ENCODE results near the gene SLC25A25. TPM values are rescaled to one million over a fixed set of nuclear protein-coding genes. Genes with fewer than 3 reads are reported as not detected.

Gene SLC25A25
- total and polyA plus RNA-seq, 10 of the 15 experiments (the other 5 are each of a cell fraction or from before 2014, with no cell fraction given): 0.04 to 17.1 (median 12.4) TPM; not detected in 1

DNA sequence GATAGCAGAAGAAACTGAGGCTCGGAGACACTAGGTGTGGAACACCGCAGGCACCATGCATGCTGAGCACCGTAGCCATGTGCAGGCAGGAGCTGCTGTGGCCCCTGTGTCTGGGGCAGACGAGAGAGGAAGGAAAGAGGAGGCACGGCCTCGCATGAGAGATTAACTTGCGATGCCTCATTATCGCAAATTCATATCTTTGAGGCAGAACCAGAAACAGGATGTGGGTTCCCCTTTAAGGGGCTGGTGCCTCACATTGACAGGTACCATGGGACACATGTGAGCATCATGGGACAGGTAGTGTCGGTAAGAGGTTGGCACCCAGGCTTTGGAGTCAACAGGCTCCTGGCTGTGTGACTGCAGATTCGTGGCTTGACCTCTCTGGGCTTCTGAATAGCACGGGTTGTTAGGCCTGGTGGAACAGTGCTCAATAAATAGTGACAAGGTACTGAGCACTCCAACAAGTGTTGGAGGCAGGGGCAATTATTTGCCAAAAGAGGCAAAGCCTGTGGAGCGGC, 41.7 kb upstream of the SLC25A25 start (continued):
- TF ChIP-seq GABPA (IDR thresholded peaks at IDR 0.05; ENCODE audit: low read depth): no peak
- peak; percentile 61 for TF ChIP-seq RAD51 (IDR thresholded peaks at IDR 0.05)
- TF ChIP-seq CREB1 (IDR thresholded peaks at IDR 0.05; ENCODE audit: low read depth): no peak
- TF ChIP-seq IRF4 (IDR thresholded peaks at IDR 0.05; ENCODE audit: low read depth, low read length): no peak
- no peak for TF ChIP-seq TBL1XR1 (IDR thresholded peaks at IDR 0.05; ENCODE audit: low read depth, low read length)
- no peak for TF ChIP-seq TAF1 (IDR thresholded peaks at IDR 0.05; ENCODE audit: borderline replicate concordance, low read depth, low read length)
- no peak for TF ChIP-seq RAD21 (IDR thresholded peaks at IDR 0.05; ENCODE audit: insufficient read depth, low read depth, low read length)
- no peak for TF ChIP-seq SIX5 (IDR thresholded peaks at IDR 0.05; ENCODE audit: low read depth, low read length, severe bottlenecking)
- no peak for TF ChIP-seq CEBPB (IDR thresholded peaks at IDR 0.05; ENCODE audit: borderline replicate concordance in 1 of 2, low read depth in 2 of 2, low read length in 2 of 2)

DNA sequence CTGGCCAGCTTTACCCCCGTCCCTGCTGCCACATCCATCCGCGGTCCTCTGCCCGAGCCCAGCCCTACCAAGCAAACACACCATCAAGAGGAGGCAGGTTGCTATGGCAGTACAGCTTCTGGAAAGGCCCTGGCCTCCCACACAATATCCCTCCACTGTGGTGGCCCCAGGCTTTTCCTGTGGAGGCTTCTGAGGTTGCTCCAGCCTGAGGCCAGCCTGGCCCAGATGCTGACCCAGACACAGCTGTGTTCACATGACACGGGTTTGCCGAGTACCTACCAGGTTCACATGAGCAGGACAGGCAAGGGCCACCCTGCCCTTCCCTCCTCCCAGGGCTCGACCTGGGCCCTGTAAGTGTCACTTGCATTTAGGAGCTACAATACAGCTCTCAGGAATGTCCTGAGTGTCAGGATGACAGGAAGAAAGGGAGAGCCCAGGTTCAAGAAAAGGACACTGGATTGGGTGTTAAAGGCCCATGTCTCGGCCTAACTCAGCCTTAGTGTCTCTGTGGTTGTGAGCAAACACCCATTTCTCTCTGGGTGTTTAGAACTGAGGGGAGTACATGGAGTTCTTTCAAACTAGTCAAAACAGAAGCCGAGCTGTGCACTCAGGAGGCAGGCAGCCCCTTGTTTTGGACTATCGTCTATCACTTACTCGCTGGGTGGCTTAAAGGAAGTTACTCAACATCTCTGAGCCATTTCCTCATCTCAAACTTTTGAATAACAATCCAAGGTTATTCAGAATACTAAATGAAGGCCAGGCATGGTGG, 41.1 kb upstream of the SLC25A25 start:
- H3K4me3 ChIP-seq: no peak overlapping the region
- peak overlapping the region; percentile 55 for H3K27ac ChIP-seq (ENCODE audit: control insufficient read depth, insufficient read depth)
- H3K4me2 ChIP-seq (ENCODE audit: control insufficient read depth, insufficient read depth): peak overlapping the region; percentile 88
- H3K79me2 ChIP-seq (ENCODE audit: control insufficient read depth, insufficient read depth, low read length): no peaks in the 10 kb centered on the region
- H3K9ac ChIP-seq (ENCODE audit: control insufficient read depth, insufficient read depth, low read length): peak overlapping the region; percentile 40
- no peaks in the 10 kb centered on the region for H3K27me3 ChIP-seq (replicated peaks in 1 of 2; ENCODE audit: control insufficient read depth in 2 of 2, insufficient read depth in 2 of 2, low read length in 1 of 2)
- ATAC-seq: peak; percentile 38
- no peaks in the 10 kb centered on the region; the same call in 2 of the 3 replicates for H3K9me3 ChIP-seq (replicated peaks; ENCODE audit: control insufficient read depth, insufficient read depth, low read length)
- intact Hi-C loops (cut with micrococcal nuclease; ENCODE audit: unreplicated experiment): no loop called here
- H2AFZ ChIP-seq (ENCODE audit: control insufficient read depth, low read depth, low read length): peak overlapping the region; percentile 3
- ChIA-PET POLR2A (interaction anchor here (0.8 to 2.7 kb wide), 2 partner anchors 43 to 46 kb away, joined by 3 to 9 read pairs; partner anchors contain the start of gene EEIG1), RAD21 (ENCODE audit: unreplicated experiment) (interaction anchor here (1.0 to 4.0 kb wide), 5 partner anchors 8 to 73 kb away, joined by 3 to 28 read pairs (median 3); no protein-coding TSS in a partner anchor), CTCF (interaction anchor here (0.7 to 16.0 kb wide), 11 partner anchors 8 to 98 kb away, joined by 3 to 332 read pairs (median 6); no protein-coding TSS in a partner anchor), SMC1A (ENCODE audit: uncharacterized antibody, unreplicated experiment) (interaction anchor here (0.7 to 3.0 kb wide), 8 partner anchors 10 to 84 kb away, joined by 3 to 14 read pairs (median 4); no protein-coding TSS in a partner anchor)
- no peaks in the 10 kb centered on the region for H3K36me3 ChIP-seq (ENCODE audit: control insufficient read depth in 2 of 2, insufficient read depth in 2 of 2, low read length in 1 of 2)
- H4K20me1 ChIP-seq (ENCODE audit: control insufficient read depth, insufficient read depth): no peaks in the 10 kb centered on the region
- no peak for FAIRE-seq
- no peak for DNase-seq (ENCODE audit: low read depth, low spot score)
- WGBS (ENCODE audit: insufficient coverage, insufficient replicate concordance, low lambda C conversion rate, missing lambda C conversion rate): 25% methylated on average over 11 of the region's 11 CpGs
- H3K4me1 ChIP-seq (ENCODE audit: control insufficient read depth, insufficient read depth, low read length): peaks cover 59% of the 10 kb centered on the region
- in situ Hi-C loops (cut with MboI): no loop called here
- TF ChIP-seq CHD4 (IDR thresholded peaks at IDR 0.05) (peak; percentile 88; the same call in 1 of the 2 replicates), CBFB (IDR thresholded peaks at IDR 0.05; ENCODE audit: low read depth) (0 out of 2 replicates have a peak, but pooled peaks have one; percentile 19), TCF3 (IDR thresholded peaks at IDR 0.05; ENCODE audit: borderline replicate concordance, insufficient read depth, low read depth, low read length) (peak; percentile 10; the same call in 1 of the 2 replicates), IKZF1 (conservative IDR thresholded peaks at IDR 0.05) (0 out of 2 replicates have a peak, but pooled peaks have one; percentile 30), EED (IDR thresholded peaks at IDR 0.05; ENCODE audit: low read depth) (peak; percentile 69), NFXL1 (IDR thresholded peaks at IDR 0.05; ENCODE audit: borderline replicate concordance) (no peak), STAT3 (IDR thresholded peaks at IDR 0.05; ENCODE audit: low read depth, low read length) (no peak), SRF (IDR thresholded peaks at IDR 0.05; ENCODE audit: low read depth in 2 of 2, low read length in 2 of 2) (no peak), TCF12 (IDR thresholded peaks at IDR 0.05; ENCODE audit: low read depth, low read length) (0 out of 2 replicates have a peak, but pooled peaks have one; percentile 50)
- TF ChIP-seq, protein P1, sequence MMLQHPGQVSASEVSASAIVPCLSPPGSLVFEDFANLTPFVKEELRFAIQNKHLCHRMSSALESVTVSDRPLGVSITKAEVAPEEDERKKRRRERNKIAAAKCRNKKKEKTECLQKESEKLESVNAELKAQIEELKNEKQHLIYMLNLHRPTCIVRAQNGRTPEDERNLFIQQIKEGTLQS (IDR thresholded peaks at IDR 0.05; ENCODE audit: borderline replicate concordance, extremely low read depth, low read depth, low read length): no peak
- no TSS peak for BruUV-seq (replicated peaks)

Measured in GM12878 (cell line).